ENCODE measurements around the gene NKIRAS2. TPM values are rescaled to one million over a fixed set of nuclear protein-coding genes. Genes with fewer than 3 reads are reported as not detected.
A peak's percentile ranks its signal among the peaks of the same experiment; 100 is the strongest.

Gene NKIRAS2
- total RNA-seq, 1 donor from 2014 or later, result 28.8 TPM

GRCh38 chr17:42051013-42051400 is 31.1 kb downstream of the NKIRAS2 start:
- Histone ChIP-seq H3K36me3 (no peaks in the 10 kb centered on the region), H3K27me3 (peaks cover 9% of the 10 kb centered on the region), H3K4me1 (peaks cover 11% of the 10 kb centered on the region), H3K9me3 (no peaks in the 10 kb centered on the region), H3K4me3 (peak overlapping the region; percentile 67), H3K27ac (no peak overlapping the region)
- intact Hi-C loops (cut with DNase I), result no loop called here
- TF ChIP-seq CTCF (IDR thresholded peaks at IDR 0.05), result no peak
- no peak for ATAC-seq
- no peak for DNase-seq

GRCh38 chr17:42051645-42052044 is 31.8 kb downstream of the NKIRAS2 start:
- H3K9me3 ChIP-seq, result no peaks in the 10 kb centered on the region
- peaks cover 11% of the 10 kb centered on the region for H3K4me1 ChIP-seq
- no peaks in the 10 kb centered on the region for H3K36me3 ChIP-seq
- intact Hi-C loops (cut with DNase I), result no loop called here
- no peak for DNase-seq
- H3K4me3 ChIP-seq, result no peak overlapping the region
- TF ChIP-seq CTCF (IDR thresholded peaks at IDR 0.05), result no peak
- peaks cover 9% of the 10 kb centered on the region for H3K27me3 ChIP-seq
- ATAC-seq, result no peak
- H3K27ac ChIP-seq, result no peak overlapping the region

- ATAC-seq (no peak), DNase-seq (no peak)
- no peak for TF ChIP-seq CTCF (IDR thresholded peaks at IDR 0.05)
- Histone ChIP-seq H3K9me3 (no peaks in the 10 kb centered on the region), H3K27ac (no peak overlapping the region), H3K27me3 (peaks cover 9% of the 10 kb centered on the region), H3K4me1 (peaks cover 11% of the 10 kb centered on the region), H3K4me3 (no peak overlapping the region), H3K36me3 (no peaks in the 10 kb centered on the region)
- intact Hi-C loops (cut with DNase I), result no loop called here
Observed at GRCh38 chr17:42052346-42052877, 32.5 kb downstream of the NKIRAS2 start.

GRCh38 chr17:42053731-42054500 is 34.0 kb downstream of the NKIRAS2 start:
- ATAC-seq (no peak), DNase-seq (no peak)
- intact Hi-C loops (cut with DNase I), result no loop called here
- no peak for TF ChIP-seq CTCF (IDR thresholded peaks at IDR 0.05)
- Histone ChIP-seq H3K4me3 (no peak overlapping the region), H3K27ac (no peak overlapping the region), H3K27me3 (peaks cover 9% of the 10 kb centered on the region), H3K4me1 (peaks cover 11% of the 10 kb centered on the region), H3K9me3 (no peaks in the 10 kb centered on the region), H3K36me3 (no peaks in the 10 kb centered on the region)

GRCh38 chr17:42055027-42055426 is 35.1 kb downstream of the NKIRAS2 start:
- Histone ChIP-seq H3K36me3 (no peaks in the 10 kb centered on the region), H3K27ac (no peak overlapping the region), H3K27me3 (peaks cover 9% of the 10 kb centered on the region), H3K4me1 (peaks cover 6% of the 10 kb centered on the region), H3K4me3 (no peak overlapping the region), H3K9me3 (no peaks in the 10 kb centered on the region)
- no peak for DNase-seq
- no peak for TF ChIP-seq CTCF (IDR thresholded peaks at IDR 0.05)
- no peak for ATAC-seq
- intact Hi-C loops (cut with DNase I), result no loop called here
